GM12874 (cell line): ENCODE measurements around the gene CDHR2.

Source experiments
- TF ChIP-seq, protein P1 (sequence below): IDR thresholded peaks from 2 replicates; pipeline ENCODE4 v1.5.1; 2011; ENCODE audit warnings: low read depth, mild to moderate bottlenecking, control low read depth, low read length, moderate library complexity; ENCODE audit not compliant: insufficient read depth

CDHR2 gene

DNA sequence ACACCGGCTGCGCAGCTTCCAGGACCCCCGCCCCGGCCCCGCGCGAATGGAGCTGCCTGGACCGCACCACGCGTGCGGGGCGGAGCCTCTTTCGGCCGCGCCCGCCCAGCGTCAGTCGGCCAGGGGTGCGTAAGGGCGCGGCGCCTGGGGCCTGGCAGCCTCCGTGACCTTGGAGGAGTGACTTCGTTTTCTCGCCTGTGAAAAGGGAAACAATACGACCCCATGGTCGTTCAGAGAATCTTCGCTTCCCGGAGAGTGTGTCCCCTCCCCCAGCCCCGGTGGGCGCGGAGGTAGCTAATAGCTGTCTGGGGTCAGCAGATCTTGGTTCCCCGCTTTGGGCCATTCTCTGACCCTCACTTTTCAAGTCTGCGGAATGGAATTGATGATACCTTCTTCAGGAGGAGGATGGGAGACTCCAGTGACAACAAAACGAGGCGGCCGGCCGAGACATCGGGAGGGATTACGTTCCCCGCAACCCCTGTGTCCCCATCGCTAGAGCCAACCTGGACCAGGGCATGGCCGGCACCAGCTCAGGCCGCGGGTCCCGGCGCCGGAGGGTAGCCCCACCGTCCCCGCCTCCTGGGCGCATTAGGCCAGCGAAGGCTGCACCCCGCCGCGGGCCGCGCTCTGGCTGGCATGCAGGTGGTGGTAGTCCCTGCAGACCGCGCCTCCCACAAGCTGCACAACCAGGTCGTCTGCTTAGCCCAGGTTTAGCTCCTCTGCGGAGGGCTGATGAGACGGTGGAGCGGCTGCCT lies 5.5 kb upstream of the CDHR2 start:
- TF ChIP-seq, protein P1, sequence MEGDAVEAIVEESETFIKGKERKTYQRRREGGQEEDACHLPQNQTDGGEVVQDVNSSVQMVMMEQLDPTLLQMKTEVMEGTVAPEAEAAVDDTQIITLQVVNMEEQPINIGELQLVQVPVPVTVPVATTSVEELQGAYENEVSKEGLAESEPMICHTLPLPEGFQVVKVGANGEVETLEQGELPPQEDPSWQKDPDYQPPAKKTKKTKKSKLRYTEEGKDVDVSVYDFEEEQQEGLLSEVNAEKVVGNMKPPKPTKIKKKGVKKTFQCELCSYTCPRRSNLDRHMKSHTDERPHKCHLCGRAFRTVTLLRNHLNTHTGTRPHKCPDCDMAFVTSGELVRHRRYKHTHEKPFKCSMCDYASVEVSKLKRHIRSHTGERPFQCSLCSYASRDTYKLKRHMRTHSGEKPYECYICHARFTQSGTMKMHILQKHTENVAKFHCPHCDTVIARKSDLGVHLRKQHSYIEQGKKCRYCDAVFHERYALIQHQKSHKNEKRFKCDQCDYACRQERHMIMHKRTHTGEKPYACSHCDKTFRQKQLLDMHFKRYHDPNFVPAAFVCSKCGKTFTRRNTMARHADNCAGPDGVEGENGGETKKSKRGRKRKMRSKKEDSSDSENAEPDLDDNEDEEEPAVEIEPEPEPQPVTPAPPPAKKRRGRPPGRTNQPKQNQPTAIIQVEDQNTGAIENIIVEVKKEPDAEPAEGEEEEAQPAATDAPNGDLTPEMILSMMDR, result no peak

DNA sequence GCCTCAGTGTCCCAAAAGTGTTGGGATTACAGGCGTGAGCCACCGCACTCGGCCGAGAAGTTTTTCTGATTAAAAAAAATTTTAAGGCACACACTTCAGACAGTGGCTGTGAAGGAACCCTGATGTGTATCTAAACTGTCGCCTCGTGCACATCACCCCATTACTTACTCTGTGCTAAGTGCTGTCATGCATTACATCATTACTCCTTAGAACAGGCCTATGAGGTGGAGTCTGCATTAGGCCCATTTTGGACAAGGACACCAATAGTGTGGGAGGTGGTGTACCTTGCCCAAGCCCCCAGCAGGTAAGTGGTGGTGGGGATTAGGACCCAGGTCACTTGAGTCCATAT lies 3.8 kb upstream of the CDHR2 start:
- TF ChIP-seq, protein P1, result no peak

DNA sequence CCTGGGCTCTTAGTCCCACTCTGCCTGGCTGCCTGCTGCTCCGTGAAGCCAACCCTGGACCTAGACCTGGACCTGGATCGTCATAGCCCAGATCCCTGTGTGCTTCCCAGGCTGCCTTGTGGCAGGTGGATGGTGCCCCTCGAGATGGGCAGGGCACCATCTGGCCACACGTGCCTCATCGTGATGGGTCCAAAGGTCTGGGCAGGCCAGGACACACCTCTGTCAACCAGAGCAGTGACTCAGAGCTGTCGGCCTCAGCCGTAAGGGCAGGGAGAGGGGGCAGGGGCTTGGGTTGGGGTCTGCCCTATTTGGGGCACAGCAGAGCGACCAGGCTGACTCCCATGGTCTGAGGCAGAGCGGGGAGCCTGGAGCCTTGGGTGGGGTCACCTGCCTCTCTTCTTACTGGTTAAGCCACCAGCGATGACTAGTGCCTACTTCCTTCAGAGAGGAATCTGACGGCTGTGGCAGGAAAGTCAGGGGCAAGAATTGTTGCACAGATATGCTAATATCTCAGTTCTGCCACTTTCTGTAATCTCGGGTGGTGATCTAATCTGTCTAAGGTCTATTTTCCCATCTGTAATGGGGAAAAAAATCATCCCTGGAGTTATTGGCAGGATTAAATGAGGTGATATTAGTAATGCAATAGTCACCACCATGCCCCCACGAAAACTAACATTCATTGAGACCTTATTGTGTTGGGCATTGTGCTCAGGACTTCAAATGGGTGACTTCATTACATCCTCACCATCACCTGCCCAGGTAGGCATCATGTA lies 3.2 kb upstream of the CDHR2 start:
- TF ChIP-seq, protein P1, result no peak

DNA sequence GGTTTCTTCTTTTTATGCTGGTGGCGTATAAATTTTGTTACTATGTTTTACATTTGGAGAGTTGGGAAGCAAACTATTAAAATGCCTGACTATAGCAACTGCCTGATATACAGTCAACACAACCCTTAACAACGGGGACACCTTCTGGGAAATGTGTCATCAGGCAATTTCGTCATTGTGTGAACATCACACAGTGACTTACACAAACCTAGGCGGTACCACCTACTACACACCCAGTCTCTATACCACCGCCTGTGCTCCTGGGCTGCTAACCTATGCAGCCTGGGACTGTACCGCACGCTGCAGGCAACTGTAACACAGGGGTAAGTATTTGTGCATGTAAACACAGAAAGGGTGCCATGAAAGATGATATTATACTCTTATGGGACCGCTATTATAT lies 1.3 kb upstream of the CDHR2 start:
- TF ChIP-seq, protein P1, result no peak

DNA sequence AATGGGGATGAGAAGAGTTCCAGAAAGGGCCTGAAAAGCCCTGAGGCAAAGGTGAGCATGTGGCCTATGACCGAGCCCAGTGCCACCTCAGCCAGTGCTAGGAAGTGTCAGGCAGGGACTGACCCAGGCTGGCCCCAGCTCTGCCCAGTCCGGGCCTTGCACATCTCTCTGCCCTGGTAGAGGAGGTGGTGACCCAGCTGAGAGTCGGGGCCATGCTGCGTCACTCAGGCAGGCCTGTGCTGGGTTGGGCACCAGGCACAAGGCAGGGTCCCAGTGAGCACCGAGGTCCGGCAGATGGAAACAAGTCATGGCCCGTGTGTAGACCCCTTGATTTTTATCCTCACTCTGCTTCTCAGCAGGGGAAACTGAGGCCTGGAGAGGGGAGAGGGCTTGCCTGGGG lies 729 bp downstream of the CDHR2 start:
- TF ChIP-seq, protein P1, result no peak

DNA sequence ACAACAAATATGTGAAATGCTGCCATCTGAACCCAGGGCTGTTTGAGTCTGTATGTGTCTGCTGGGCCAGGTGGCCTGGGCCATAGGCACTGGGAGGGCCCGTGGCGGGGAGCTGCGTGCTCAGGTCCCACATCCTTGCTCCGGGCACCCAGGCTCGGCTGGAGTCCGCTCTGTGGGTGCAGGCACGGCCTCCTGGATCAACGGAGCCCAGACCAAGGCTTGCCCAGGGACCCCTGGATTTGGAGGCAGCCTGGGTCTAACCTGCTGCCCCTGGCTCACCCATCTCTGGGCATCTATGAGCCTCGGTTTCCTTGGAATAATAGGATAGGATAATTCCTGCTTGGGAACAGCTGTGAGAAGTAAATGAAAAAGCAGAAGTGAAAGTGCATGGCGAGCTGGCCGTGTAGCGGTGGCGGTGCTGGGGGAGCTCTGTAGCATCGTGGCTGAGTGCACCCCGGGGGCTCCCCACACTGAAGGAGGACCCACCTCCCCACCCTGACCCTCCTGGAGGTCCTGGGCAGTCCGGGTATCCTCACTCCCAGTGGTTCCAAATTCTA lies 1.2 kb downstream of the CDHR2 start:
- TF ChIP-seq, protein P1, result no peak

DNA sequence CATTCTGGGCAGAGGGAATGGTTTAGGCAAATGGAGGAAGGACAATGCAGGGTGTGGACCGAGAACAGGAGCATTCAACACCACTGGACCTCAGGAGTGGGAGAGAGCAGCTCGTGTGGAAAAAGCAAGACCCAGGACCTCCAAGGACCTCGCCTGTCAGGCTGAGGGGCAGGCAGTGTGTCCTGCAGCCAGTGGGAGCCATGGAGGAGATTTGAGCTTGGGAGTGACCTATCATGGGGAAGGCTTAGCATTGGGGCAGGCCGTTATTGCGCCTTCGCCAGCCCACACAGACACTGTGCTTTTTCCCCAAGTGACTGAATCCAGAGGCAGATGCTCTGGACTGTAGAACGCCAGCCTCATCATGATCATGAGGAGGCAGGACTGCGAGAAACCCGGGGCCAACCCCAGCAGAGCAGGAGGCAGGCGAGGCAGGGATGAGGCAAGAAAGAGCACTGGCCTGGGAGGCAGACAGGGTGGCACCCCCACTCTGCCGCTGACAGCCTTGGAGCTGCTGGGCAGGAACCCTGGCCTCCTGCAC lies 3.3 kb downstream of the CDHR2 start:
- TF ChIP-seq, protein P1, result no peak
